Spleen (tissue), 11 donors: ENCODE data around the gene SLC12A5. TPM values are rescaled to one million over a fixed set of nuclear protein-coding genes. Genes with fewer than 3 reads are reported as not detected.

Experiments used
- DNase-seq: peaks from one replicate; pipeline ENCODE4 v3.0.0-alpha.2; 2020
- H3K27ac ChIP-seq, 8 donors: fragments of 200-600 bp; sonication (generic) in 7 of 8; 1 replicate in 4 of 8; 2 replicates in 4 of 8; pipeline versions ENCODE4 v1.5.0 to v1.8.0; 2016 to 2021; ENCODE audit warnings: inconsistent platforms in 4 of 8, mild to moderate bottlenecking in 4 of 8, moderate library complexity in 1 of 8
- H3K27me3 ChIP-seq, 7 donors: fragments of 200-600 bp; sonication (generic) in 6 of 7; replicated peaks in 1 of 7; 1 replicate in 4 of 7; 2 replicates in 3 of 7; pipeline versions ENCODE4 v1.5.0 to v1.8.0; 2016 to 2021; ENCODE audit warnings: inconsistent platforms in 3 of 7, mild to moderate bottlenecking in 1 of 7
- H3K36me3 ChIP-seq, 6 donors: fragments of 200-600 bp; sonication (generic) in 5 of 6; 1 replicate in 4 of 6; 2 replicates in 2 of 6; pipeline versions ENCODE4 v1.5.0 to v1.8.0; 2016 to 2021; ENCODE audit warnings: inconsistent platforms in 2 of 6
- H3K4me1 ChIP-seq, 6 donors: fragments of 200-600 bp; sonication (generic) in 5 of 6; 1 replicate in 3 of 6; 2 replicates in 3 of 6; pipeline versions ENCODE4 v1.5.0 to v1.8.0; 2016 to 2021; ENCODE audit warnings: inconsistent platforms in 3 of 6
- H3K4me3 ChIP-seq, 8 donors: fragments of 200-600 bp; sonication (generic) in 7 of 8; 1 replicate in 4 of 8; 2 replicates in 4 of 8; pipeline versions ENCODE4 v1.5.0 to v1.8.0; 2016 to 2021; ENCODE audit warnings: inconsistent platforms in 4 of 8, mild to moderate bottlenecking in 4 of 8, moderate library complexity in 2 of 8
- H3K9me3 ChIP-seq, 8 donors: fragments of 200-600 bp; sonication (generic) in 7 of 8; 1 replicate in 4 of 8; 2 replicates in 4 of 8; pipeline versions ENCODE4 v1.5.0 to v1.8.0; 2016 to 2021; ENCODE audit warnings: inconsistent platforms in 4 of 8
- POLR2A ChIP-seq, 3 donors: fragments of 450-650 bp; IDR thresholded peaks; one replicate each; pipeline ENCODE4 v1.5.1; 2017; ENCODE audit warnings: antibody characterized with exemption in 3 of 3, mild to moderate bottlenecking in 1 of 3
- POLR2AphosphoS5 ChIP-seq, 3 donors: sonication (generic); formaldehyde crosslinking; IDR thresholded peaks; one replicate each; pipeline ENCODE4 v1.5.1; 2017; ENCODE audit warnings: antibody characterized with exemption in 3 of 3
- WGBS, 5 donors: extraction: QIAGEN DNeasy Blood & Tissue Kit in 3 of 5; methylation state at CpG; one replicate each; pipeline versions ENCODE4 v1.1.5 to v1.1.7; 2013 to 2018; 5-methylcytosine and 5-hydroxymethylcytosine counted together
- intact Hi-C: fragments of 100-400 bp; cut with DNase I; formaldehyde crosslinking; loops from one replicate; pipeline ENCODE4 v1.15.0; 2023; ENCODE audit warnings: low total_unique reads
- polyA plus RNA-seq, 3 donors: library from polyadenylated mRNA; stranded (reverse); fragments of 200-250 nt; gene quantifications; one replicate each; pipeline ENCODE4 v1.2.1, GENCODE V29; 2013
- total RNA-seq, 7 donors: library from RNA; depleted of rRNA in 3 of 7; stranded (reverse); fragments of >200 nt in 3 of 7; fragmentation: NEBNext Ultra II Directional in 4 of 7; extraction: Animal tissue kit (Norgen Biotek cat#: 25700) in 4 of 7; gene quantifications; one replicate each; pipeline versions ENCODE4 v1.1.0 to v1.2.1, GENCODE V29; 2016 to 2021
- TF ChIP-seq, protein P1 (sequence below), 11 experiments: fragments of 200-600 bp in 7 of 11; fragments of 450-650 bp in 4 of 11; sonication (generic) in 4 of 11; IDR thresholded peaks in 8 of 11; conservative IDR thresholded peaks in 3 of 11; 1 replicate in 7 of 11; 2 replicates in 4 of 11; pipeline versions ENCODE4 v1.4.0 to v1.8.0; 2016 to 2021; ENCODE audit warnings: antibody characterized with exemption in 11 of 11, inconsistent platforms in 4 of 11, mild to moderate bottlenecking in 1 of 11
- donor health status: healthy with polysubstance abuse.
- donor health status: DM: no; HTN: no; CAD: no; lungs with moderate emphysema.
- donor health status: DM: no; HTN: no; CAD: no.
- donor health status: Bipolar disorder and iron deficiency.
- donor health status: healthy.
- donor health status: DM: no; HTN: no; CAD: no.
- donor health status: DM: yes; HTN: yes; CAD: no.

Gene SLC12A5
- total and polyA plus RNA-seq, 10 donors, result 0.20 to 8.7 (median 2.7) TPM

- no peak for DNase-seq
- Histone ChIP-seq H3K27ac (peak overlapping the region in 6 of 8 donors; percentile 21 to 87 (median 81)), H3K36me3 (no peaks in the 10 kb centered on the region), H3K9me3 (no peaks in the 10 kb centered on the region), H3K4me1 (peaks cover 47 to 99% (median 74%) of the 10 kb centered on the region in 6 donors), H3K4me3 (peak overlapping the region in 1 of 8 donors; percentile 61), H3K27me3 (peaks cover 3 to 55% (median 24%) of the 10 kb centered on the region in 7 donors)
- 57 to 80% (median 66%) methylated on average over 6 of the region's 6 CpGs for WGBS, 5 donors
- intact Hi-C loops, result no loop called here
- TF ChIP-seq, protein P1, sequence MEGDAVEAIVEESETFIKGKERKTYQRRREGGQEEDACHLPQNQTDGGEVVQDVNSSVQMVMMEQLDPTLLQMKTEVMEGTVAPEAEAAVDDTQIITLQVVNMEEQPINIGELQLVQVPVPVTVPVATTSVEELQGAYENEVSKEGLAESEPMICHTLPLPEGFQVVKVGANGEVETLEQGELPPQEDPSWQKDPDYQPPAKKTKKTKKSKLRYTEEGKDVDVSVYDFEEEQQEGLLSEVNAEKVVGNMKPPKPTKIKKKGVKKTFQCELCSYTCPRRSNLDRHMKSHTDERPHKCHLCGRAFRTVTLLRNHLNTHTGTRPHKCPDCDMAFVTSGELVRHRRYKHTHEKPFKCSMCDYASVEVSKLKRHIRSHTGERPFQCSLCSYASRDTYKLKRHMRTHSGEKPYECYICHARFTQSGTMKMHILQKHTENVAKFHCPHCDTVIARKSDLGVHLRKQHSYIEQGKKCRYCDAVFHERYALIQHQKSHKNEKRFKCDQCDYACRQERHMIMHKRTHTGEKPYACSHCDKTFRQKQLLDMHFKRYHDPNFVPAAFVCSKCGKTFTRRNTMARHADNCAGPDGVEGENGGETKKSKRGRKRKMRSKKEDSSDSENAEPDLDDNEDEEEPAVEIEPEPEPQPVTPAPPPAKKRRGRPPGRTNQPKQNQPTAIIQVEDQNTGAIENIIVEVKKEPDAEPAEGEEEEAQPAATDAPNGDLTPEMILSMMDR (IDR thresholded peaks at IDR 0.05 in 8 of 11, conservative IDR thresholded peaks at IDR 0.05 in 3 of 11), result no peak
- TF ChIP-seq POLR2AphosphoS5 (IDR thresholded peaks at IDR 0.05) (no peak), POLR2A (IDR thresholded peaks at IDR 0.05) (no peak)
Observed at GRCh38 chr20:46006022-46006705, 22.9 kb upstream of the SLC12A5 start.

- no peaks in the 10 kb centered on the region for H3K36me3 ChIP-seq
- H3K27me3 ChIP-seq, result peaks cover 9 to 59% (median 32%) of the 10 kb centered on the region in 7 donors
- peaks cover 47 to 99% (median 74%) of the 10 kb centered on the region in 6 donors for H3K4me1 ChIP-seq
- H3K4me3 ChIP-seq, result no peak overlapping the region
- no peak for DNase-seq
- peak overlapping the region in 3 of 8 donors; percentile 73 to 87 (median 81) for H3K27ac ChIP-seq
- H3K9me3 ChIP-seq, result no peaks in the 10 kb centered on the region
- TF ChIP-seq, protein P1 (IDR thresholded peaks at IDR 0.05 in 8 of 11, conservative IDR thresholded peaks at IDR 0.05 in 3 of 11), result no peak
- TF ChIP-seq POLR2AphosphoS5 (IDR thresholded peaks at IDR 0.05) (no peak), POLR2A (IDR thresholded peaks at IDR 0.05) (no peak)
- intact Hi-C loops, result no loop called here
- WGBS, 5 donors, result 85 to 91% (median 89%) methylated on average over 11 of the region's 11 CpGs
Observed at GRCh38 chr20:46006964-46007363, 22.1 kb upstream of the SLC12A5 start.

DNA sequence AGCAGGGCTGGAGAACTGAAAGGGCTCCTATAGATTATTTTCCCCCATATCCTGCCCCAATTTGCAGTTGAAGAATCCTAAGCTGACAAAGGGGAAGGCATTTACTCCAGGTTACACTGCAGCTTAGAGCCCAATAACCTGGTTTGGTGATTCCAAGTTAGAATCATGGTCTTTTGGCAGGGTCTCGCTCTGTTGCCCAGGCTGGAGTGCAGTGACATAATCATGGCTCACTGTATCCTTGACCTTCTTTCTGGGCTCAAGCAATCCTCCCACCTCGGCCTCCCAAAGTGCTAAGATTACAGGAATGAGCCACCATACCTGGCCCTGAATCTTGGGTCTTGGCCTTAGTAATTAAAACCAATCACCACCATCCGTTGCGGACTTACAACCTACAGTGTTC, 21.3 kb upstream of the SLC12A5 start:
- H3K9me3 ChIP-seq, result no peaks in the 10 kb centered on the region
- intact Hi-C loops, result no loop called here
- H3K27ac ChIP-seq, result peak overlapping the region in 4 of 8 donors; percentile 72 to 87 (median 81)
- 75 to 82% (median 77%) methylated on average over 4 of the region's 4 CpGs for WGBS, 5 donors
- TF ChIP-seq, protein P1 (IDR thresholded peaks at IDR 0.05 in 8 of 11, conservative IDR thresholded peaks at IDR 0.05 in 3 of 11), result no peak
- TF ChIP-seq POLR2AphosphoS5 (IDR thresholded peaks at IDR 0.05) (no peak), POLR2A (IDR thresholded peaks at IDR 0.05) (no peak)
- no peak for DNase-seq
- H3K4me3 ChIP-seq, result no peak overlapping the region
- no peaks in the 10 kb centered on the region for H3K36me3 ChIP-seq
- peaks cover 47 to 100% (median 73%) of the 10 kb centered on the region in 6 donors for H3K4me1 ChIP-seq
- peaks cover 9 to 66% (median 39%) of the 10 kb centered on the region in 7 donors for H3K27me3 ChIP-seq

DNA sequence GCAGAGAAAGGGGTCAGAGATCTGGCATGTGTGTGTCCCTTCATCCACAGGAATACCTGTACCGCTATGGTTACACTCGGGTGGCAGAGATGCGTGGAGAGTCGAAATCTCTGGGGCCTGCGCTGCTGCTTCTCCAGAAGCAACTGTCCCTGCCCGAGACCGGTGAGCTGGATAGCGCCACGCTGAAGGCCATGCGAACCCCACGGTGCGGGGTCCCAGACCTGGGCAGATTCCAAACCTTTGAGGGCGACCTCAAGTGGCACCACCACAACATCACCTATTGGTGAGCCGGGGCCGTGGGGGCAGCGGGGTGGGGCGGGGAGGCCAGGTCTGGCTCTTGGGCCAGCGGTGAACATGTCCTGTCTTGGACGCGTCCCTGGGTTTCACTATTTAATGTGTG, 19.2 kb upstream of the SLC12A5 start:
- 43 to 64% (median 56%) methylated on average over 14 to 20 of the region's 20 CpGs for WGBS, 5 donors
- H3K4me1 ChIP-seq, result peaks cover 46 to 100% (median 78%) of the 10 kb centered on the region in 6 donors
- TF ChIP-seq POLR2A (IDR thresholded peaks at IDR 0.05) (no peak), POLR2AphosphoS5 (IDR thresholded peaks at IDR 0.05) (no peak)
- TF ChIP-seq, protein P1 (IDR thresholded peaks at IDR 0.05 in 8 of 11, conservative IDR thresholded peaks at IDR 0.05 in 3 of 11), result no peak
- peak; percentile 82 for DNase-seq
- H3K9me3 ChIP-seq, result no peaks in the 10 kb centered on the region
- H3K4me3 ChIP-seq, result peak overlapping the region in 6 of 8 donors; percentile 11 to 67 (median 31)
- H3K27me3 ChIP-seq, result peaks cover 14 to 86% (median 54%) of the 10 kb centered on the region in 7 donors
- peaks cover 0 to 6% (median 0%) of the 10 kb centered on the region in 6 donors for H3K36me3 ChIP-seq
- intact Hi-C loops, result no loop called here
- H3K27ac ChIP-seq, result peak overlapping the region in 7 of 8 donors; percentile 41 to 87 (median 69)
